Neural crest cell (in vitro differentiated cells): Measurements from ENCODE around the gene CTDSPL. TPM values are rescaled to one million over a fixed set of nuclear protein-coding genes. Genes with fewer than 3 reads are reported as not detected.
A peak's percentile ranks its signal among the peaks of the same experiment; 100 is the strongest.
"Not testable (repeated sequence)": the region's sequence is repeated elsewhere in the genome, so short reads cannot be mapped to it uniquely, and the experiment has no call there.

Source experiments
- DNase-seq: peaks from one replicate; pipeline ENCODE4 v3.0.0; 2021; ENCODE audit warnings: low read depth, mixed read lengths, low spot score
- H3K27ac Mint-ChIP-seq: one replicate; pipeline ENCODE4 v1.8.0; 2021; ENCODE audit warnings: mild to moderate bottlenecking, mixed read lengths; ENCODE audit not compliant: unreplicated experiment
- H3K27me3 Mint-ChIP-seq: 2 replicates; pipeline ENCODE4 v1.8.0; 2021; ENCODE audit warnings: low read depth, mild to moderate bottlenecking, mixed read lengths
- H3K36me3 Mint-ChIP-seq: 2 replicates; pipeline ENCODE4 v1.8.0; 2021; ENCODE audit warnings: low read depth, mild to moderate bottlenecking, mixed read lengths
- H3K4me1 Mint-ChIP-seq: 2 replicates; pipeline ENCODE4 v1.8.0; 2021; ENCODE audit warnings: mixed read lengths
- H3K4me3 Mint-ChIP-seq: one replicate; pipeline ENCODE4 v1.8.0; 2021; ENCODE audit warnings: mild to moderate bottlenecking, mixed read lengths
- H3K9me3 Mint-ChIP-seq: 2 replicates; pipeline ENCODE4 v1.8.0; 2021; ENCODE audit warnings: mixed read lengths
- CTCF ChIP-seq: fragments of 200-600 bp; sonication (generic); conservative IDR thresholded peaks from 2 replicates; pipeline ENCODE4 v1.5.0; 2021; ENCODE audit warnings: antibody characterized with exemption, mild to moderate bottlenecking
- total RNA-seq: library from RNA; stranded (reverse); gene quantifications from 2 replicates; pipeline ENCODE4 v1.2.1, GENCODE V29; 2021

CTDSPL gene
- total RNA-seq, 1 donor from 2014 or later = 42.2 TPM

- no peak for TF ChIP-seq CTCF
- Mint-ChIP-seq H3K9me3 (no peaks in the 10 kb centered on the region), H3K27ac (no peak overlapping the region), H3K4me1 (peaks cover 1% of the 10 kb centered on the region), H3K36me3 (peaks cover 13% of the 10 kb centered on the region), H3K27me3 (no peaks in the 10 kb centered on the region), H3K4me3 (no peak overlapping the region)
- DNase-seq = no peak
These were observed 106.5 kb downstream of the CTDSPL start for GRCh38 chr3:37968199-37968598.

- H3K36me3 Mint-ChIP-seq = peaks cover 17% of the 10 kb centered on the region
- TF ChIP-seq CTCF = no peak
- no peak overlapping the region for H3K27ac Mint-ChIP-seq
- H3K27me3 Mint-ChIP-seq = no peaks in the 10 kb centered on the region
- DNase-seq = no peak
- no peaks in the 10 kb centered on the region for H3K4me1 Mint-ChIP-seq
- no peaks in the 10 kb centered on the region for H3K9me3 Mint-ChIP-seq
- H3K4me3 Mint-ChIP-seq = no peak overlapping the region
These were observed 107.3 kb downstream of the CTDSPL start for GRCh38 chr3:37968813-37969595.

GRCh38 chr3:37969596-37970100 is 108.0 kb downstream of the CTDSPL start:
- no peaks in the 10 kb centered on the region for H3K9me3 Mint-ChIP-seq
- no peaks in the 10 kb centered on the region for H3K27me3 Mint-ChIP-seq
- TF ChIP-seq CTCF = no peak
- H3K4me3 Mint-ChIP-seq = no peak overlapping the region
- DNase-seq = no peak
- peaks cover 14% of the 10 kb centered on the region for H3K36me3 Mint-ChIP-seq
- peak overlapping the region; percentile 31 for H3K27ac Mint-ChIP-seq
- H3K4me1 Mint-ChIP-seq = peaks cover 1% of the 10 kb centered on the region

- Mint-ChIP-seq H3K27me3 (no peaks in the 10 kb centered on the region), H3K27ac (no peak overlapping the region), H3K36me3 (peaks cover 9% of the 10 kb centered on the region), H3K4me3 (no peak overlapping the region), H3K9me3 (no peaks in the 10 kb centered on the region), H3K4me1 (peaks cover 4% of the 10 kb centered on the region)
- TF ChIP-seq CTCF = no peak
- DNase-seq = no peak
These were observed 109.1 kb downstream of the CTDSPL start for GRCh38 chr3:37970802-37971201.

GRCh38 chr3:37971467-37971866 is 109.8 kb downstream of the CTDSPL start:
- TF ChIP-seq CTCF = no peak
- no peak for DNase-seq
- no peaks in the 10 kb centered on the region for H3K9me3 Mint-ChIP-seq
- H3K27me3 Mint-ChIP-seq = no peaks in the 10 kb centered on the region
- peaks cover 4% of the 10 kb centered on the region for H3K4me1 Mint-ChIP-seq
- peaks cover 9% of the 10 kb centered on the region for H3K36me3 Mint-ChIP-seq
- H3K4me3 Mint-ChIP-seq = no peak overlapping the region
- no peak overlapping the region for H3K27ac Mint-ChIP-seq

GRCh38 chr3:37972056-37972455 is 110.4 kb downstream of the CTDSPL start:
- H3K4me3 Mint-ChIP-seq = not testable (repeated sequence)

More at GRCh38 chr3:37972056-37972455, 110.4 kb downstream of the CTDSPL start:
- H3K4me1 Mint-ChIP-seq, H3K27ac Mint-ChIP-seq, H3K36me3 Mint-ChIP-seq, H3K27me3 Mint-ChIP-seq, H3K9me3 Mint-ChIP-seq, DNase-seq: not testable (repeated sequence)
